GM12864 (cell line): ENCODE results near the gene ATP8A2.

Source experiments
- DNase-seq: peaks from one replicate; pipeline ENCODE4 v3.0.0-alpha.2; 2011; ENCODE audit warnings: low read depth
- H3K4me3 ChIP-seq: 2 replicates; pipeline ENCODE4 v1.5.1; 2011; ENCODE audit warnings: mild to moderate bottlenecking, low read depth, low read length, control low read depth
- TF ChIP-seq, protein P1 (sequence below): IDR thresholded peaks from 2 replicates; pipeline ENCODE4 v1.5.1; 2011; ENCODE audit warnings: low read depth, mild to moderate bottlenecking, moderate library complexity, low read length, control low read depth, inconsistent platforms; ENCODE audit errors: missing control alignments

Gene ATP8A2

DNA sequence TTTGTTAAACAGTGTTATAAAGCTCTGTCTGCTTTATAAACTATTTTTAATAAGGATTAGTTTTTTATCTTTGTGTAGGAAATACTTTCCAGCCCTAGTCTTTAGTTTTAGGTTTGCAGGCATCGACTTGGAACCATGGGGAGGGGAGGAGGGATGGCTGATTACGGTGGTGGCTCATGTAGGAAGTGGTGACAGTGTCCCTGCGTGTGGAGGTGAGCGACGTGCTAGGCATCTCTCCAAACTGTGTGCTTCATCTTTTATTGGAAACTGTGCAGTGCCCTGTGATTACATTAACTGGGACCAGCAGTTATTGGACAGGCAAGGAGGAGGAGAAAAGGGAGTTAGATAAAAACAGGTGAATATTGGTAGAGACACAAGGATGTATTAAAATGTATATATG, 203.8 kb downstream of the ATP8A2 start:
- DNase-seq: no peak
- TF ChIP-seq, protein P1, sequence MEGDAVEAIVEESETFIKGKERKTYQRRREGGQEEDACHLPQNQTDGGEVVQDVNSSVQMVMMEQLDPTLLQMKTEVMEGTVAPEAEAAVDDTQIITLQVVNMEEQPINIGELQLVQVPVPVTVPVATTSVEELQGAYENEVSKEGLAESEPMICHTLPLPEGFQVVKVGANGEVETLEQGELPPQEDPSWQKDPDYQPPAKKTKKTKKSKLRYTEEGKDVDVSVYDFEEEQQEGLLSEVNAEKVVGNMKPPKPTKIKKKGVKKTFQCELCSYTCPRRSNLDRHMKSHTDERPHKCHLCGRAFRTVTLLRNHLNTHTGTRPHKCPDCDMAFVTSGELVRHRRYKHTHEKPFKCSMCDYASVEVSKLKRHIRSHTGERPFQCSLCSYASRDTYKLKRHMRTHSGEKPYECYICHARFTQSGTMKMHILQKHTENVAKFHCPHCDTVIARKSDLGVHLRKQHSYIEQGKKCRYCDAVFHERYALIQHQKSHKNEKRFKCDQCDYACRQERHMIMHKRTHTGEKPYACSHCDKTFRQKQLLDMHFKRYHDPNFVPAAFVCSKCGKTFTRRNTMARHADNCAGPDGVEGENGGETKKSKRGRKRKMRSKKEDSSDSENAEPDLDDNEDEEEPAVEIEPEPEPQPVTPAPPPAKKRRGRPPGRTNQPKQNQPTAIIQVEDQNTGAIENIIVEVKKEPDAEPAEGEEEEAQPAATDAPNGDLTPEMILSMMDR: no peak
- H3K4me3 ChIP-seq: no peak overlapping the region

DNA sequence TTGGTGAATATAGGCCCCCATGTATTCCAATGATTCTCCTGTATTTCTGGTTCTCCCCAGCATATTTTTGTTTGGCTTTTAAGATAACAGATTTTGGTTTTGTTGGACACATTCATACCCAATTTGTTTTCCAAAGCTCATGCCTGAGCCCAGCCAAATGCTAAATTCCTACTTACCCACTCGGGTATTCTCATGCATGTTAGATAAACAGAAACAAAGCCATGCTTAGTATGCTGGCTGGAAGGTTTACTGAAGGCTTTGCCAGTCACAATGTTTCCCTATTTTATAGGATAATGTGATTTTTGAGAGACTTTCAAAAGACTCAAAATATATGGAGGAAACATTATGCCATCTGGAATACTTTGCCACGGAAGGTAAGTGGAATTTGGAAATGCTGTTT, 206.8 kb downstream of the ATP8A2 start:
- TF ChIP-seq, protein P1: no peak
- no peak for DNase-seq
- H3K4me3 ChIP-seq: no peak overlapping the region

DNA sequence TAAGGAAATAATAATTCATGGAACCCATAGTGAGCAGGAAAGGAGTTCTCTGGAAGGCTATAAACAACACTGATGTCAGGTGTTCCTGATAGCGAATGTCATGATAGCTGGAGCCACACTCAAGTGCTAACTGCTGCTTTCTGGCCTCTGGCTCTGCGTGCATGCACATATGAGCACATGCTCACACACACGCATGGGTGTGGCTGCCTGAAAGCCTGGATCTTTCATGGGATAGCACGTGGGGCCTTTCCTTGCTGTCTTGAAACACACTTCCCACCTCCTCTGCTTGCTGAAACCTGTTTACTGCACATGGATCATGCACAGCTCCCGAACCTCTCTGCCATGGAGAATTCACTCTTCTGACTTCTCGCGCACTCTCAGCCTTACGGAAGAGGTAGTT, 207.4 kb downstream of the ATP8A2 start:
- TF ChIP-seq, protein P1: no peak
- H3K4me3 ChIP-seq: no peak overlapping the region

DNA sequence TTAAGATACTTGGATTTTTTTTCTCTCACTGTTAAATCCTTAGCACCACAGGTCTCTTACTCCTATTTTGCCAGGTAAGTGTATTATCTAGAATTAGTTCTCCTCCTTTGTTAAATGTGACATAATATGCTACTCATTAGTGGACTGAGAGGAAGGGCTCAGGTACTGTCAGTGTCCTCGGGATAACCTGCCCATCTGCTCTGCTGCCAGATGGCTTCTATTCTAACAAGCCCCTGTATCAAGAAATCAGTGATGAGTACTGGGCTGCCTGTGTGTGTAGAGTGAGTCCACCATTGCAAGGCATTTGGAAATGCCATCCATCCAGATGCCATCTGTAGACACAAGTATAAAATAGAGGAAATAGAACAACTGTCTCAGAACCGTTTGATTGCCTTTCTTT, 209.6 kb downstream of the ATP8A2 start:
- no peak for DNase-seq

More for the DNA sequence above, 207.4 kb downstream of the ATP8A2 start:
- DNase-seq: no peak

DNA sequence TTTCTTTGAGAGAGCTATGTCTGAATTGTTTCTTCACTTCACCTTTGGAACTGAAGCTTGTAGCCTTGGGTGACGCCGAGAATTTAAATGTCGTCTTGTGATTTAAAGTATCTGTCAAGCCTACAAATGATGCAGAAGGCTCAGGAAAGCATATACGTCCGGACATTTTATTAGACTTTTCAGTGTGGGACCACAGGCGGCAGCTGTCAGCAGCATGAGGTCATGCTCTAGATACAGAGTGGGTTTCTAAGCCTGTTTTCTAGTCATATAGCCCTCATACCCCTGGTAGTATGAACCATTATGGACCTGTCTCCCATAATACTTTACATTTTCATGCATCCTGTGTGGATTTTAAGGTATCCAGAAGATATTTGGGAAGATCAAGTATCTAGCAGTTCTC, 212.3 kb downstream of the ATP8A2 start:
- no peak for DNase-seq
- H3K4me3 ChIP-seq: no peak overlapping the region
- TF ChIP-seq, protein P1: no peak

More for the DNA sequence above, 209.6 kb downstream of the ATP8A2 start:
- H3K4me3 ChIP-seq: no peak overlapping the region
- TF ChIP-seq, protein P1: no peak

DNA sequence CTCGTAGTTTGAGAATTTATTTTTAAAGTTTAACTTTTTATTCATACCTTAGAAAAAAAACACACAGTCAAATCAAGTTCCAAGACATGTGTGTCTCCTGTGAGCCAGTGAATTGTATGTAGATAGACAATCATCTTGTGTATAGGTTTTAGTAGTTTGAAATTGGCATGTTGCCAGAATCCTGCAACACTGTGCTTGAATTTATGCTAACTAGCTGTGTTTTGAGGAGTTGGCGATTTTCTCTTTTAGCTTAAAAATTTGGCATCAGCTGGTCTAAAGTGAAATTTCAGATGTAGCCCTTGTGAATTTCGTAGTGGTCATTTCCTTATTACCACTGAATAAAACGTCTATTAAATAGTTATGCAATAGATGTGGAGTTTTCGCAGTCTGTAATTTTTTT, 213.2 kb downstream of the ATP8A2 start:
- no peak for DNase-seq
- TF ChIP-seq, protein P1: no peak

DNA sequence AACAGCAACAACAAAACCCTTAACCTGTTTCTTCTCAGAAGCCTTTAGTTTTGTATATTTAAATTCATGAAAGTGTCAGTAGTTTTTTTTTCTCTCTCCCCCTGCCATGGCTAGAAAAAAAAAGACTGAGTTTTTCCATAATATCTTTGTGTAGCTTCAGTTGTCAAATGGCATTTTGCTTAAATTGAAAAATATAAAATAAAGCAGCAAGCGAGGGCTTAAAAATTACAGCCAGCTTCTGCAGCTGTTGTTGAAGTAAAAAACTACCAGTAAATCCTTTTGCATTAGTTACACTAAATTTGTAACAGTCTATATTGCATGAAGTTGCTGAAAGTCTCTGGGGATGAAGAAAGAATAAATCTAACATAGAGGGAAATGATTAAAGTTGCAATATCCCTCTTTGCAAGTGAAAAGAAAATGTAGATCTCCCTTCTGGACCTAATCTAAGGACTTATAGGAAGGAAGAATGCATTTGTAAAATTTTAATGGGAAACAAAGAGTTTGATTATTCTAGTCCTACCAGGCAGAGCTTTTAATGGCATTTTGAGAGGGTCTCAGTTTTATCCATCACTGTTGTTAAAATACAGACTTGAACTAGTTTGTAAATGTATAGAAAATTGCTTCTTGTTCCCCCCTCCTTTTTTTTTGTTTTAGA, 215.7 kb downstream of the ATP8A2 start:
- H3K4me3 ChIP-seq: no peak overlapping the region
- DNase-seq: no peak
- TF ChIP-seq, protein P1: no peak

More for the DNA sequence above, 213.2 kb downstream of the ATP8A2 start:
- H3K4me3 ChIP-seq: no peak overlapping the region
